ENCODE results near the gene SAP30BP.

Gene SAP30BP

GRCh38 chr17:75694536-75694935 is 27.4 kb downstream of the SAP30BP start:
- no peak; the same call in 2 of the 3 replicates for ATAC-seq
- TF ChIP-seq CREB5 (CRISPR knock-in tag; IDR thresholded peaks at IDR 0.05; ENCODE audit: low read depth) (no peak), GLIS3 (CRISPR knock-in tag; IDR thresholded peaks at IDR 0.05) (0 out of 2 replicates have a peak, but pooled peaks have one; percentile 41), ZFP3 (CRISPR knock-in tag; IDR thresholded peaks at IDR 0.05) (no peak), ISL1 (CRISPR knock-in tag; IDR thresholded peaks at IDR 0.05) (peak; percentile 27; the same call in 1 of the 2 replicates), ZNF70 (CRISPR knock-in tag; IDR thresholded peaks at IDR 0.05) (no peak)

GRCh38 chr17:75695141-75695829 is 28.1 kb downstream of the SAP30BP start:
- ATAC-seq, result no peak
- TF ChIP-seq ARNTL (CRISPR knock-in tag; IDR thresholded peaks at IDR 0.05; ENCODE audit: borderline replicate concordance, low read depth) (no peak), SNAI2 (CRISPR knock-in tag; IDR thresholded peaks at IDR 0.05) (no peak), ZFP30 (CRISPR knock-in tag; IDR thresholded peaks at IDR 0.05) (no peak), PPARA (CRISPR knock-in tag; IDR thresholded peaks at IDR 0.05; ENCODE audit: borderline replicate concordance) (no peak), TOX (CRISPR knock-in tag; IDR thresholded peaks at IDR 0.05; ENCODE audit: borderline replicate concordance) (no peak), RARB (CRISPR knock-in tag; IDR thresholded peaks at IDR 0.05) (no peak), ZC3H10 (CRISPR knock-in tag; IDR thresholded peaks at IDR 0.05) (no peak), TCF4 (CRISPR knock-in tag; IDR thresholded peaks at IDR 0.05; ENCODE audit: borderline replicate concordance) (no peak), ESRRG (CRISPR knock-in tag; IDR thresholded peaks at IDR 0.05) (no peak), PATZ1 (CRISPR knock-in tag; IDR thresholded peaks at IDR 0.05; ENCODE audit: borderline replicate concordance) (no peak), CSRNP3 (CRISPR knock-in tag; IDR thresholded peaks at IDR 0.05) (no peak), CREB5 (CRISPR knock-in tag; IDR thresholded peaks at IDR 0.05; ENCODE audit: low read depth) (no peak), ZFP3 (CRISPR knock-in tag; IDR thresholded peaks at IDR 0.05) (no peak), ZNF8 (CRISPR knock-in tag; IDR thresholded peaks at IDR 0.05) (no peak), TSHZ2 (CRISPR knock-in tag; IDR thresholded peaks at IDR 0.05) (no peak), ISL1 (CRISPR knock-in tag; IDR thresholded peaks at IDR 0.05) (no peak), ZNF70 (CRISPR knock-in tag; IDR thresholded peaks at IDR 0.05) (no peak), ZNF565 (CRISPR knock-in tag; conservative IDR thresholded peaks at IDR 0.05; ENCODE audit: low read depth) (no peak), GLIS3 (CRISPR knock-in tag; IDR thresholded peaks at IDR 0.05) (no peak)

- TF ChIP-seq CSRNP3 (CRISPR knock-in tag; IDR thresholded peaks at IDR 0.05) (no peak), ZFP3 (CRISPR knock-in tag; IDR thresholded peaks at IDR 0.05) (no peak), ZNF70 (CRISPR knock-in tag; IDR thresholded peaks at IDR 0.05) (no peak), CREB5 (CRISPR knock-in tag; IDR thresholded peaks at IDR 0.05; ENCODE audit: low read depth) (no peak), OSR1 (CRISPR knock-in tag; IDR thresholded peaks at IDR 0.05) (no peak), GLIS3 (CRISPR knock-in tag; IDR thresholded peaks at IDR 0.05) (no peak), ZNF8 (CRISPR knock-in tag; IDR thresholded peaks at IDR 0.05) (no peak), RARB (CRISPR knock-in tag; IDR thresholded peaks at IDR 0.05) (no peak), ISL1 (CRISPR knock-in tag; IDR thresholded peaks at IDR 0.05) (no peak), TOX (CRISPR knock-in tag; IDR thresholded peaks at IDR 0.05; ENCODE audit: borderline replicate concordance) (no peak), CSDC2 (CRISPR knock-in tag; IDR thresholded peaks at IDR 0.05) (no peak), BACH2 (CRISPR knock-in tag; IDR thresholded peaks at IDR 0.05; ENCODE audit: borderline replicate concordance) (no peak), PATZ1 (CRISPR knock-in tag; IDR thresholded peaks at IDR 0.05; ENCODE audit: borderline replicate concordance) (no peak), ZFP30 (CRISPR knock-in tag; IDR thresholded peaks at IDR 0.05) (no peak)
- ATAC-seq, result no peak
Observed at GRCh38 chr17:75695830-75696271, 28.7 kb downstream of the SAP30BP start.
